ENCODE results near the gene ZSWIM9.

- TF ChIP-seq CTCF (IDR thresholded peaks at IDR 0.05) (no peak), POLR2AphosphoS5 (IDR thresholded peaks at IDR 0.05; ENCODE audit: low read depth, low read length) (no peak), SIN3A (IDR thresholded peaks at IDR 0.05; ENCODE audit: borderline replicate concordance, insufficient read depth, low read depth, low read length) (no peak), TCF7L2 (IDR thresholded peaks at IDR 0.05; ENCODE audit: low read depth, low read length) (no peak)
- TF ChIP-seq, protein P1, sequence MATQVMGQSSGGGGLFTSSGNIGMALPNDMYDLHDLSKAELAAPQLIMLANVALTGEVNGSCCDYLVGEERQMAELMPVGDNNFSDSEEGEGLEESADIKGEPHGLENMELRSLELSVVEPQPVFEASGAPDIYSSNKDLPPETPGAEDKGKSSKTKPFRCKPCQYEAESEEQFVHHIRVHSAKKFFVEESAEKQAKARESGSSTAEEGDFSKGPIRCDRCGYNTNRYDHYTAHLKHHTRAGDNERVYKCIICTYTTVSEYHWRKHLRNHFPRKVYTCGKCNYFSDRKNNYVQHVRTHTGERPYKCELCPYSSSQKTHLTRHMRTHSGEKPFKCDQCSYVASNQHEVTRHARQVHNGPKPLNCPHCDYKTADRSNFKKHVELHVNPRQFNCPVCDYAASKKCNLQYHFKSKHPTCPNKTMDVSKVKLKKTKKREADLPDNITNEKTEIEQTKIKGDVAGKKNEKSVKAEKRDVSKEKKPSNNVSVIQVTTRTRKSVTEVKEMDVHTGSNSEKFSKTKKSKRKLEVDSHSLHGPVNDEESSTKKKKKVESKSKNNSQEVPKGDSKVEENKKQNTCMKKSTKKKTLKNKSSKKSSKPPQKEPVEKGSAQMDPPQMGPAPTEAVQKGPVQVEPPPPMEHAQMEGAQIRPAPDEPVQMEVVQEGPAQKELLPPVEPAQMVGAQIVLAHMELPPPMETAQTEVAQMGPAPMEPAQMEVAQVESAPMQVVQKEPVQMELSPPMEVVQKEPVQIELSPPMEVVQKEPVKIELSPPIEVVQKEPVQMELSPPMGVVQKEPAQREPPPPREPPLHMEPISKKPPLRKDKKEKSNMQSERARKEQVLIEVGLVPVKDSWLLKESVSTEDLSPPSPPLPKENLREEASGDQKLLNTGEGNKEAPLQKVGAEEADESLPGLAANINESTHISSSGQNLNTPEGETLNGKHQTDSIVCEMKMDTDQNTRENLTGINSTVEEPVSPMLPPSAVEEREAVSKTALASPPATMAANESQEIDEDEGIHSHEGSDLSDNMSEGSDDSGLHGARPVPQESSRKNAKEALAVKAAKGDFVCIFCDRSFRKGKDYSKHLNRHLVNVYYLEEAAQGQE (IDR thresholded peaks at IDR 0.05; ENCODE audit: insufficient read depth in 1 of 2, low read depth in 2 of 2, low read length in 1 of 2), result no peak
Observed at GRCh38 chr19:48137411-48137810, 33.1 kb upstream of the ZSWIM9 start.
